Measurements from ENCODE around the gene ETV7. TPM values are rescaled to one million over a fixed set of nuclear protein-coding genes. Genes with fewer than 3 reads are reported as not detected.

Gene ETV7
- total and polyA plus RNA-seq, 2 of the 13 experiments (the other 11 are each of a cell fraction or from before 2014, with no cell fraction given), result not detected

- TF ChIP-seq PBX2 (CRISPR knock-in tag; IDR thresholded peaks at IDR 0.05) (no peak), ZNF619 (CRISPR knock-in tag; IDR thresholded peaks at IDR 0.05) (peak; percentile 82; the same call in 1 of the 2 replicates), ZFP90 (CRISPR knock-in tag; IDR thresholded peaks at IDR 0.05; ENCODE audit: borderline replicate concordance) (0 out of 2 replicates have a peak, but pooled peaks have one; percentile 50), E2F5 (CRISPR knock-in tag; conservative IDR thresholded peaks at IDR 0.05) (peak; percentile 94), FOXC1 (CRISPR knock-in tag; IDR thresholded peaks at IDR 0.05; ENCODE audit: borderline replicate concordance) (peak; percentile 96), SP5 (CRISPR knock-in tag; IDR thresholded peaks at IDR 0.05; ENCODE audit: borderline replicate concordance, low read depth) (no peak), ZHX2 (IDR thresholded peaks at IDR 0.05; ENCODE audit: low read depth) (0 out of 2 replicates have a peak, but pooled peaks have one; percentile 27), ZHX2 (CRISPR knock-in tag; IDR thresholded peaks at IDR 0.05; ENCODE audit: borderline replicate concordance) (no peak), KAT2B (IDR thresholded peaks at IDR 0.05; ENCODE audit: borderline replicate concordance, low read depth, low read length) (no peak), MED8 (CRISPR knock-in tag; IDR thresholded peaks at IDR 0.05; ENCODE audit: insufficient replicate concordance) (peak; percentile 74), ZNF639 (CRISPR knock-in tag; conservative IDR thresholded peaks at IDR 0.05) (peak; percentile 65; the same call in 1 of the 2 replicates), ETV6 (CRISPR knock-in tag; conservative IDR thresholded peaks at IDR 0.05) (0 out of 2 replicates have a peak, but pooled peaks have one; percentile 60), ZNF124 (CRISPR knock-in tag; IDR thresholded peaks at IDR 0.05) (peak; percentile 68)
- TF ChIP-seq, protein P1, sequence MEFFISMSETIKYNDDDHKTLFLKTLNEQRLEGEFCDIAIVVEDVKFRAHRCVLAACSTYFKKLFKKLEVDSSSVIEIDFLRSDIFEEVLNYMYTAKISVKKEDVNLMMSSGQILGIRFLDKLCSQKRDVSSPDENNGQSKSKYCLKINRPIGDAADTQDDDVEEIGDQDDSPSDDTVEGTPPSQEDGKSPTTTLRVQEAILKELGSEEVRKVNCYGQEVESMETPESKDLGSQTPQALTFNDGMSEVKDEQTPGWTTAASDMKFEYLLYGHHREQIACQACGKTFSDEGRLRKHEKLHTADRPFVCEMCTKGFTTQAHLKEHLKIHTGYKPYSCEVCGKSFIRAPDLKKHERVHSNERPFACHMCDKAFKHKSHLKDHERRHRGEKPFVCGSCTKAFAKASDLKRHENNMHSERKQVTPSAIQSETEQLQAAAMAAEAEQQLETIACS (CRISPR knock-in tag; IDR thresholded peaks at IDR 0.05), result peak; percentile 99
Observed at GRCh38 chr6:36423101-36423824, 35.8 kb upstream of the ETV7 start (continued).
